Smooth muscle cell of trachea (primary cell): Measurements from ENCODE around the gene LDB1. TPM values are rescaled to one million over a fixed set of nuclear protein-coding genes. Genes with fewer than 3 reads are reported as not detected.

Experiments
- total RNA-seq: library from RNA; depleted of rRNA; stranded (reverse); fragments of >200 nt; gene quantifications from 2 replicates; pipeline ENCODE4 v1.2.1, GENCODE V29; 2014

LDB1 gene, protein sequence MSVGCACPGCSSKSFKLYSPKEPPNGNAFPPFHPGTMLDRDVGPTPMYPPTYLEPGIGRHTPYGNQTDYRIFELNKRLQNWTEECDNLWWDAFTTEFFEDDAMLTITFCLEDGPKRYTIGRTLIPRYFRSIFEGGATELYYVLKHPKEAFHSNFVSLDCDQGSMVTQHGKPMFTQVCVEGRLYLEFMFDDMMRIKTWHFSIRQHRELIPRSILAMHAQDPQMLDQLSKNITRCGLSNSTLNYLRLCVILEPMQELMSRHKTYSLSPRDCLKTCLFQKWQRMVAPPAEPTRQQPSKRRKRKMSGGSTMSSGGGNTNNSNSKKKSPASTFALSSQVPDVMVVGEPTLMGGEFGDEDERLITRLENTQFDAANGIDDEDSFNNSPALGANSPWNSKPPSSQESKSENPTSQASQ
- total RNA-seq = 28.9 and 68.1 TPM in 2 replicates

DNA sequence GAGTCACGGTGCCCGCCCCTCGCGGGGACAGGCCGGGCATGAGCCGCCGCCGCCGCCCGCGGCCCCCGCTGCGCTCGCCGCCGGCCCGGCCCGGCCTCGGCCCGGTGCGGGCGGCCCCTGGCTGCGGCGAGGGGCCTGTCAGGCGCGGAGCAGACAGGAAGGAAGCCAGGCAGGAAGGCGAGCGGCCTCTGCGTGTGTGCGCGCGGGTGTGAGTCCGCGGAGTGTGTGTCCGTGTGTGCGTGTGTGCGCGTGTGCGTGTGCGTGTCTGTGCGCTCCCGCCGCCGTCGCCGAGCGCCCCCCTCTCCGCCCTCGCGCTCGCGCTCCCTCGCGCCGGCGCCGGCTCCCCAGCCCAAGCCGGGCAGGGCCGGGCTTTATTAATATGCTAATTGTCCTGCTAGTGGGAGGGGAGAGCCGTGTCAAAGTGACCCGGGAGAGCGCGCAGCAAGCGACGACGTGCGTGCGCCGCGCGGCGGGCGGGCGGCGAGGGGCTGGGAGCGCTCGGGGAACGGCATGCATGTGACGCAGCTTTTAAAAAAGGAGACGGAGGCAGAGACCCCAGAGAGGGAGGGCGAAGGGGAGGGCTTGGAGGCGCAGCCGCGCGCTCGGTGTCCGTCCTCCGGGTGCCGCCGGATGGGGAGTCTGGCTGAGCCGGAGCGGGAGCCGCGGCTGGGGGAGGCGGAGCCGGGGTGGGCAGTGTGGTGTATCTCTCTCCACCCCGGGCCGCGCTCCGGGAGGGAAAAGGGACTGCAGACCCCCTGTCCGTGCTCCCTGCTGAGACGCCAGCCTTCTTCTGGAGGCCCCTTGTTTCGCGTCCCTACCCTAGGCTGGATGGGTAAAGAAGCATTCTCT, at the start of gene LDB1:
TSS of gene LDB1 (minus strand) at position 227 of the 849 bp plus-strand sequence. CDS start 258 bp downstream, outside the sequence.

DNA sequence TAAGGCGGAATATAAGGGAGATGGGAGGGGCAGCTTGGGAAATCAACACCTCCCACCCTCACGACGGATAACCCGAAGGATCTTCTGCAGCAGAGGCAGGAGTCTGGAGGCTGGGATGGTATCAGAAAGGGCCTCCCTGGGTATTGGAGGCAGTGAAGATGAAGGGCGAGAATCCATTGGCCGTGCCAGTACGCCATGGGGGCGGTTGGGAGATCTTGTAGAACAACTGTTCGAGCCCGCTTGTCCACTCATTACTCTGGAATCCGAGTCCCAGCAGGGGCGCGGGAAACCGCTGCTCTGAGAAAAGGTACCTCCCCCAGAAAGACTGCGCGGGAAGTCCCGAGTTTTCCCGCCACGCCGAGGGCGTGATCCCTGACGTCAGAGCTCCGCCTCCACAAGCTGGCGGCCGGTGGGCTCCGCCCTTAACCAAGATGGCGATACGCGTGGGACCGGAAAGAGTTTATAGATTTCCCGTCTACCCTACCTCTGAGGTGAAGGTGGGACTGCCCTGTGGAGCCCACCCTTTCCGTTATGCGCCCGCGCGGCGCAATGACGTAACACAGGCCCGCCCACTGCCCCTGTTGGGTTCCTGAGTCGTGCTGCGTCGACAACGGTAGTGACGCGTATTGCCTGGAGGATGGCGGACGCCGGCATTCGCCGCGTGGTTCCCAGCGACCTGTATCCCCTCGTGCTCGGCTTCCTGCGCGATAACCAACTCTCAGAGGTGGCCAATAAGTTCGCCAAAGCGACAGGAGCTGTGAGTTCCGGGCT, 31.8 kb upstream of the LDB1 start, which contains the start of gene NOLC1:
TSS of gene NOLC1 (plus strand) at position 616 of the 771 bp plus-strand sequence. CDS start at position 638, 22 bp downstream.

GRCh38 chr10:102132563-102133372, 12.6 kb upstream of the LDB1 start, which contains the start of gene PPRC1:
Gene PPRC1, plus strand, starts transcription at chr10:102133040. Its CDS starts 29 bp downstream, at chr10:102133069.

GRCh38 chr10:102064868-102065560, 55.2 kb downstream of the LDB1 start, which contains the start of gene HPS6:
Gene HPS6, plus strand, starts transcription at chr10:102065349. Its CDS starts 126 bp downstream, at chr10:102065475.

Other genes with a start within 250 kb of the LDB1 start
- gene ARMH3, start 64.2 kb downstream of the LDB1 start, total RNA-seq = 15.9 and 17.9 TPM in 2 replicates
- gene HPS6, start 55.0 kb downstream of the LDB1 start, total RNA-seq = 41.7 and 62.5 TPM in 2 replicates
- 8.7 and 15.2 TPM in 2 replicates for gene PPRC1, start 12.7 kb upstream of the LDB1 start, total RNA-seq
- gene NOLC1, start 32.0 kb upstream of the LDB1 start, total RNA-seq = 25.9 and 28.4 TPM in 2 replicates
- 0.83 TPM in 1 of 2 replicates, not detected in the other for gene ELOVL3, start 105.9 kb upstream of the LDB1 start, total RNA-seq
- 0.17 TPM in 1 of 2 replicates, not detected in the other for gene PITX3, start 121.1 kb upstream of the LDB1 start, total RNA-seq
- gene GBF1, start 125.2 kb upstream of the LDB1 start, total RNA-seq = 39.6 and 43.0 TPM in 2 replicates